Measurements from ENCODE around the gene MCCC1.

GRCh38 chr3:183134844-183135243, 35.5 kb upstream of the MCCC1 start:
- no peak for TF ChIP-seq CTCF (IDR thresholded peaks at IDR 0.05)
- TF ChIP-seq POLR2AphosphoS5 (IDR thresholded peaks at IDR 0.05): no peak
